Neuron (in vitro differentiated cells): Measurements from ENCODE around the gene PAK1IP1.
A peak's percentile ranks its signal among the peaks of the same experiment; 100 is the strongest.
"Not testable (repeated sequence)": the region's sequence is repeated elsewhere in the genome, so short reads cannot be mapped to it uniquely, and the experiment has no call there.

Experiments used
- H2AFZ ChIP-seq: one replicate; pipeline ENCODE4 v1.6.1; 2013; ENCODE audit warnings: low read depth, mild to moderate bottlenecking, inconsistent platforms, low read length, moderate library complexity
- H3K27me3 ChIP-seq: one replicate; pipeline ENCODE4 v1.6.1; 2013; ENCODE audit warnings: low read length; ENCODE audit not compliant: insufficient read depth
- H3K36me3 ChIP-seq: one replicate; pipeline ENCODE4 v1.6.1; 2013; ENCODE audit warnings: low read length; ENCODE audit not compliant: insufficient read depth
- H3K4me1 ChIP-seq: one replicate; pipeline ENCODE4 v1.6.1; 2013; ENCODE audit warnings: low read length; ENCODE audit not compliant: insufficient read depth
- H3K4me3 ChIP-seq: 2 replicates; pipeline ENCODE4 v1.5.1; 2013; ENCODE audit warnings: mild to moderate bottlenecking, low read length, moderate library complexity
- H3K9me3 ChIP-seq: one replicate; pipeline ENCODE4 v1.6.1; 2013; ENCODE audit warnings: low read length

The PAK1IP1 gene

DNA sequence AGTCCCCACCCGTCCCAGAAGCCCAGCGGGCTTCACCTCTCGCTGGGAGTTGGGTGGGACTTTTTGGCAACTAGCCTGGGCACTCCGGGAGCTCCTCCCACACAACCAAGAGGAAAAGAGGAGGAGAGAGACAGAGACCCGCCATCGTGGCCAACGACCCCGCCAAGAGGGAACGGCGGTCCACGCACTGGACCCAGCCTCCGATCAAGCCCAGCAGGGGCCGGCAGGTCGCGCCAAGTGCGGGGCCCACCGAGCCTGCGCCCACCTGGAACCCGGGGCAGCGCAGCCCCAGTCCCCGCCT, 25.1 kb downstream of the PAK1IP1 start:
- H3K36me3 ChIP-seq: peaks cover 4% of the 10 kb centered on the region
- peaks cover 7% of the 10 kb centered on the region for H3K9me3 ChIP-seq
- no peaks in the 10 kb centered on the region for H3K27me3 ChIP-seq
- no peak overlapping the region for H2AFZ ChIP-seq
- peaks cover 18% of the 10 kb centered on the region for H3K4me1 ChIP-seq
- no peak overlapping the region for H3K4me3 ChIP-seq

DNA sequence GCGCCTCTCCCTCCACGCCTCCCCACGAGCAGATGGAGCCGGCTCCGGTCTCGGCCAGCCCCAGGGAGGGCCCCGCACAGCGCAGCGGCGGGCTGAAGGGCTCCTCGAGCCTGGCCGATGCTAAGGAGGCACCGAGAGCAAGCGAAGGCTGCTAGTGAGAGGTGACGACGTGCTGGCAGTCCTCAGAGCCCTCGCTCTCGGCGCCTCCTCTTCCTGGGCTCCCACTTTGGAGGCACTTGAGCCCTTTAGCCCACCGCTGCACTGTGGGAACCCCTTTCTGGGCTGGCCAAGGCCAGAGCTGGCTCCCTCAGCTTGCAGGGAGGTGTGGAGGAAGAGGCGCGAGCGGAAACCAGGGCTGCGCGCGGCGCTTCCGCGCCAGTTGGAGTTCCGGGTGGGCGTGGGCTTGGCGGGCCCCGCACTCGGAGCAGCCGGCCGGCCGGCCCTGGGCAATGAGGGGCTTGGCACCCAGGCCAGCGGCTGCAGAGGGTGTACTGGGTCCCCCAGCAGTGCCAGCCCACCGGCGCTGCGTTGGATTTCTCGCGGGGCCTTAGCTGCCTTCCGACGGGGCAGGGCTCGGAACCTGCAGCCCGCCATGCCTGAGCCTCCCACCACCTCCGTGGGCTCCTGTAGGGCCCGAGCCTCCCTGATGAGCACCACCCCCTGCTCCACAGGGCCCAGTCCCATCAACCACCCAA, 25.6 kb downstream of the PAK1IP1 start:
- Histone ChIP-seq H3K27me3 (no peaks in the 10 kb centered on the region), H3K36me3 (peaks cover 9% of the 10 kb centered on the region), H3K4me1 (peaks cover 18% of the 10 kb centered on the region), H3K9me3 (peaks cover 7% of the 10 kb centered on the region), H3K4me3 (no peak overlapping the region), H2AFZ (no peak overlapping the region)

DNA sequence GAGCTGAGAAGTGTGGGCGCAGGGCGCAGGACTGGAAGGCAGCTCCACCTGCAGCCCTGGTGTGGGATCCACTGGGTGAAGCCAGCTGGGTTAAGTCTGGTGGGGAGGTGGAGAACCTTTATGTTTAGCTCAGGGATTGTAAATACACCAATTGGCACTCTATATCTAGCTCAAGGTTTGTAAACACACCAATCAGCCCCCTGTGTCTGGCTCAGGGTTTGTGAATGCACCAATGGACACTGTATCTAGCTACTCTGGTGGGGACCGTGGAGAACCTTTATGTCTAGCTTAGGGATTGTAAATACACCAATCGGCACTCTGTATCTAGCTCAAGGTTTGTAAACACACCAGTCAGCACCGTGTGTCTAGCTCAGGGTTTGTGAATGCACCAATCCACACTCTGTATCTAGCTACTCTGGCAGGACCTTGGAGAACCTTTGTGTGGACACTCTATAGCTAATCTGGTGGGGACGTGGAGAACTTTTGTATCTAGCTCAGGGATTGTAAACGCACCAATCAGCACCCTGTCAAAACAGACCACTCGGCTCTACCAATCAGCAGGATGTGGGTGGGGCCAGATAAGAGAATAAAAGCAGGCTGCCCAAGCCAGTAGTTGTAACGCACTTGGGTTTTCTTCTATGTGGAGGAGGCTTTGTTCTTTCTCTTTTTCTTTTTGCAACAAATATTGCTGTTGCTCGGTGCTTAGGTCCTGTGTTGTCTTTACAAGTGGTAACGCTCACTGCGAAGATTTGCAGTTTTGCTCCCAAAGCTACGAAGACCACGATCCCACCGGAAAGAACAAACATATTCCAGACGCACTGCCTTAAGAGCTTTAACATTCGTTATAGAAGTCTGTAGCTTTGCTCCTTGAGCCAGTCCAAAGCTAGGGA, 26.4 kb downstream of the PAK1IP1 start:
- H3K4me1 ChIP-seq: peaks cover 18% of the 10 kb centered on the region
- H3K4me3 ChIP-seq, H3K9me3 ChIP-seq, H2AFZ ChIP-seq, H3K27me3 ChIP-seq: not testable (repeated sequence)
- peaks cover 17% of the 10 kb centered on the region for H3K36me3 ChIP-seq

DNA sequence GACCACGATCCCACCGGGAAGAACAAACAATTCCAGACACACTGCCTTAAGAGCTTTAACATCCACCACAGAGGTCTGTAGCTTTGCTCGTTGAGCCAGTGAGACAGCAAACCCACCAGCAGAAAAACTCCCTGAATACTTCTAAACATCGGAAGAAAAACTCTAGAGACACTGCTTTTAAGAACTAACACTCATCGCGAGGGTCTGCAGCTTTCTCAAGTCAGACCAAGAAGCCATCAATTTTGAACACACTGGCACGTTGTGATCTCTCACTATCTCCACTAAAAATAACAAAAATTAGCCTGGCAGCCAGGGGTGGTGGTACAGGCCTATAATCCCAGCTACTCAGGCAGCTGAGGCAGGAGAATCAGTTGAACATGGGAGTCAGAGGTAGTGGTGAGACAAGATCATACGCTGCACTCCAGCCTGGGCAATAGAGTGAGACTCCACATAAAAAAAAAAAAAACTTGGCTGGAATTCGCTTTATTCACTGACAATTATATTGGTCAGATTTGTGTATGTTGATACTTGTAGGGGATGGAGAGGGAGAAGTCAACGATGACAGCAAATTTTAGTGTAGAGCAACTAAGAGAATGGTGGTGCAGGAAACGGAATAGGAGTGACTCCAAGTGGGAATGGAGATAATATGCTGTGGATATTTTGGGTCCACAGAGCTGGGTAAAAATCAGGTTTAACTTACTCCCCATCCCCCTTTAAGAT, 27.2 kb downstream of the PAK1IP1 start:
- H3K4me3 ChIP-seq: peak overlapping the region; percentile 92
- peaks cover 18% of the 10 kb centered on the region for H3K4me1 ChIP-seq
- H2AFZ ChIP-seq: peak overlapping the region; percentile 43
- H3K27me3 ChIP-seq: no peaks in the 10 kb centered on the region
- peaks cover 20% of the 10 kb centered on the region for H3K36me3 ChIP-seq
- peaks cover 7% of the 10 kb centered on the region for H3K9me3 ChIP-seq

DNA sequence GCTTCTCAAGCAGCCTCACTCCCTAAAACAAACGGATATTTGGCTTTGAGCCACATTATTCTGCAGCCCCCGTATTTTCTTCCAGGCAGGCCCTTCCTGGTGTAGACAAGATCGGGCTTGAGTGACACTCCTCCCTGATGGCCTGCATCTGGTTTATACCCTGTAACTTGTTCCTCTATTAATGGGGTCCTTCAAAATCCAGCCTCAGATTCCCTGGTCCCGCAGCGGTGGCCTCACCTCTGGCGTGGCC, 27.7 kb downstream of the PAK1IP1 start:
- no peaks in the 10 kb centered on the region for H3K27me3 ChIP-seq
- peak overlapping the region; percentile 92 for H3K4me3 ChIP-seq
- peaks cover 20% of the 10 kb centered on the region for H3K36me3 ChIP-seq
- H2AFZ ChIP-seq: peak overlapping the region; percentile 43
- H3K9me3 ChIP-seq: peaks cover 7% of the 10 kb centered on the region
- H3K4me1 ChIP-seq: peaks cover 18% of the 10 kb centered on the region

DNA sequence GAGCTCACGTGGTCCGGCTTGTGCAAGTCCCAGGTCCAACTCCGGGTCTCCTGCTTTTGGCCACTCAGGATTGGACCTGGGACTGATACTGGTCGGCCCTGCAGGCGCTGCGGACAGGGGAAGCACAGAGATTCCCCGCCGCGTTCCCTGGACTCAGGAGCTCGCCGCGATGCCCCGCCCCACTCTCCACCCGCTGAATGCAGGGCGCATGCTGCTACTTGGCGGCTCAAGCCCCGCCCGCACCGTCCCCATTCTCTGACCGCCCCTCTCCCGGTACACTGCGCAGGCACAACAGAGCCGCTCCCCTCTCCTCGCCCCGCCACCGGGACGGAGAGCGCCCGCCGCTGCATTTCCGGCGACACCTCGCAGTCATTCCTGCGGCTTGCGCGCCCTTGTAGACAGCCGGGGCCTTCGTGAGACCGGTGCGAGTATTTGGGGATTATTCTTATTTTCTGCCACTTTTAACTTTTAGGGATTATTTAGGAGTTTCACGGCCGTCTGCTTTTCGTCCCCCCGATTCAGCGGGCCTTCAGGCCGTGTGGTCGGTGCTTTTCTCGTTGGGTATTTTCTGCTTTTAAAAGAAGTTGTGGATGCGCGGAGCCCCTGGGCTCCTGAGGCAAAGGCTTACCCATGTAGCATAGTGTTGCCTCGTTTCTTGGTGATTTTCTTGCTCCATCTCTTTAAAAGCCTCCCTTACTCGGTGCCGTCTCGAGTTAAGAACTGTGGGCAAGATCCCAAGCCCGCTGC, 28.2 kb downstream of the PAK1IP1 start, which contains the start of gene TMEM14C:
Gene TMEM14C (plus strand): TSS at position 251 of the 747 bp plus-strand sequence. CDS start 1,544 bp downstream, outside the sequence.
- Histone ChIP-seq H3K36me3 (peaks cover 24% of the 10 kb centered on the region), H3K4me1 (peaks cover 18% of the 10 kb centered on the region), H3K27me3 (no peaks in the 10 kb centered on the region), H3K4me3 (peak within 1 kb of the TSS; percentile 92), H3K9me3 (peaks cover 5% of the 10 kb centered on the region), H2AFZ (peak within 1 kb of the TSS; percentile 68)

DNA sequence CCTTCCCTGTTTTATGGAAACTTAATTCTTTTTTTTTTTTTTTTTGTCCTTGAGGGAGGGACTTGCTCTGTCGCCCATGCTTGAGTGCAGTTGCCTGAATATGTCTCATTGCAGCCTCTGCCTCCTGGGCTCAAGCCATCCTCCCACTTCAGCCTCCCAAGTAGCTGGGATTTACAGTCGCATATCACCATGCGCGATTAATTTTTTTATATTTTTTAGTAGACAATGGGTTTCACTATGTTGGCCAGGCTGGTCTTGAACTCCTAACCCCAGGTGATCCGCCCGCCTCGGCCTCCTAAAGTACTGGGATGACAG, 28.8 kb downstream of the PAK1IP1 start:
- Histone ChIP-seq H3K4me3 (peak overlapping the region; percentile 92), H3K9me3 (peaks cover under 1% of the 10 kb centered on the region), H3K36me3 (peaks cover 29% of the 10 kb centered on the region), H3K27me3 (no peaks in the 10 kb centered on the region), H3K4me1 (peaks cover 18% of the 10 kb centered on the region), H2AFZ (peak overlapping the region; percentile 68)

DNA sequence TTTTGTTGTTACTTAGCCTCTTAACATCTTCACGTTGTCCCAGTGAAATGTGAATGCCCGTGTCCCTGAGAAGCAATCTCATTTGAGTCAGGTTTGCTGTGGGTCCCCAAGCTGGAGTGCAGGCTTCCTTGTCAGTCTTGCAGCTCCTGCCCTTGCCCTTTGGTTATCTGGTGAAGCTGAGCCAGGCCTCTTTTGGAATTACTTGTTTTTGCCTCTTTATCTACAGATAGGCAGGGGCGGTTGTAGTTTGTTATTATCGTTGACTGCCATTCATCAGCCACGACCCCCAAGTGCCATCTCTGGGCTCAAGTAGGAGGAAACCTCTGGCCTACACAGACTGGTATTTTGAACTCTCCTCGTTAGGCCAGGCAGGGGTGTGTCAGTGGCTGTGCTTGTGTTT, 30.3 kb downstream of the PAK1IP1 start:
- Histone ChIP-seq H3K27me3 (no peaks in the 10 kb centered on the region), H3K4me1 (peaks cover 18% of the 10 kb centered on the region), H3K9me3 (no peaks in the 10 kb centered on the region), H3K4me3 (no peak overlapping the region), H3K36me3 (peaks cover 40% of the 10 kb centered on the region), H2AFZ (no peak overlapping the region)

DNA sequence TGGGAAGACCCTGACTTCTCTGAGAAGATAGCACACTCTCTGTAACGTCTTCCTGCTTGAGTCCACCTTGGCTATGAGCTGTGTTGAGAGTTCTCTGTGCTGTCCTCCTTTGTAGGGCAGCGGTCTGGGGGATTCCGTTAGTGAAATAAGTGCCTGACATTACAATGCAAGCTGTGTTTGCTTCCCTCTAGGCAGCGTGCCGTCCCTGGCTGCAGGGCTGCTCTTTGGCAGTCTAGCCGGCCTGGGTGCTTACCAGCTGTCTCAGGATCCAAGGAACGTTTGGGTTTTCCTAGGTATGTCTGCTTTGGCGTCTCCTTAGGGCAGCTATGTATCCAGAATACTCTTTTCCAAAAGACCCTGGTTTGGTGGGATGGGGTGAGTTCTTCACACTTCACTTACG, 30.9 kb downstream of the PAK1IP1 start:
- Histone ChIP-seq H3K9me3 (no peaks in the 10 kb centered on the region), H3K36me3 (peaks cover 47% of the 10 kb centered on the region), H3K27me3 (no peaks in the 10 kb centered on the region), H3K4me3 (no peak overlapping the region), H3K4me1 (peaks cover 18% of the 10 kb centered on the region), H2AFZ (no peak overlapping the region)

DNA sequence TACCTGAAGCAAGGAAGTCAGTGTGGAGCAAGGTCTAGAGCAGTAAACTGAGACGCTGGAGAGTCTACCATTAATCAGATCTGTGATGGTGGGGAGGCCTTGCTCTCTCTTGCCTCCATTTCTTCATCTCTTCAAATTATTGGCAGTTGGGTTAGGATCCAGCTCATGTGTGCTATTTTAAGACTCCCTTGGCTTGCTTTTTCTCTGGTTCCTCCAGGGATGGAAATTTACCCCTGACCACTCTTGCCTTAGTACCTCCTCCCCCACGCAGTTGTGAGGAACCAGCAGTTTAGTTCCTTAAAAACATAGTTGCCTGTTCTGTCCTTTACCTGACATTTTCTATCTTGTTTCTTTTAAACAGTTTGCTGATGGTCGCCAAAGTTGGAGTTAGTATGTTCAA, 35.5 kb downstream of the PAK1IP1 start:
- no peak overlapping the region for H2AFZ ChIP-seq
- H3K4me1 ChIP-seq: no peaks in the 10 kb centered on the region
- no peak overlapping the region for H3K4me3 ChIP-seq
- H3K36me3 ChIP-seq: peaks cover 53% of the 10 kb centered on the region
- H3K9me3 ChIP-seq: no peaks in the 10 kb centered on the region
- no peaks in the 10 kb centered on the region for H3K27me3 ChIP-seq

DNA sequence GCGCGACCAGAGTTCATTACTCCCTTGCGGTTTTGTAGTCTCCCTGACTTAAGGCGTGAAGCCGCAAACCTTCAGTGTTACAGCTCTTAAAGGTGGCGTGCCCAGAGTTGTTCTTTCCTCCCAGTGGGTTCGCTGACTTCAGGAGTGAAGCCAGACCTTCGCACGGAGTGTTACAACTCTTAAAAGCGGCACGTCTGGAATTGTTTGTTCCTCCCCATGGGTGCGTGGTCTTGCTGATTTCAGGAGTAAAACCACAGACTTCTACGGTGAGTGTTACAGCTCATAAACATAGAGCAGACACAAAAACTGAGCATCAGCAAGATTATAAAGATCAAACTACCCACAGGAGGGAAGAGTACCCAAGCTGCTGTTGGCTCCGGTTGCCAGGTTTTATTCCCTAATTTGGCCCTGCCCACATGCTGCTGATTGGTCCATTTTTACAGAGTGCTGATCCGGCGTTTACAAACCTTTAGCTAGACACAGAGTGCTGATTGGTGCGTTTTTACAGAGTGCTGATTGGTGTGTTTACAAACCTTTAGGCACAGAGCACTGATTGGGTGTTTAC, 38.5 kb downstream of the PAK1IP1 start:
- Histone ChIP-seq H3K36me3 (peaks cover 34% of the 10 kb centered on the region), H2AFZ (no peak overlapping the region), H3K27me3 (no peaks in the 10 kb centered on the region), H3K4me3 (no peak overlapping the region), H3K4me1 (no peaks in the 10 kb centered on the region), H3K9me3 (no peaks in the 10 kb centered on the region)

DNA sequence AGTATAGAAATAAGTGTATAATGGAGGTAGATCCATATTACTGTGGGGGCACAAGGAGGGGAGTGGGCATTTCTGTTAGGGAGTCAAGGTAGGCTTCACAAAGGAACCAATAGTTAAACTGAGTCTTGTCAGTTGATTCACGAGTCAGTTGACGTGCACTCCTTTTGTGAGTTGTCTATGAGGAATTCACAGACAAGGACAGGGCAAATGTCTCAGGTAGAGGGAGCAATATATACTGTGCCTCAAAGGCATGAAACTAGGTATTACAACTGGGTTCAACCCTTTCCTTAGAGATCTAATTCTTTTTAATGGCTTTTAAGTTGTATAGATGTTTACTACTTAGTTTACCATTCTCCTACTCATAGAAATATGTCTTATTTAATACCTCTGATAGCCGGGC, 39.1 kb downstream of the PAK1IP1 start:
- Histone ChIP-seq H3K4me3 (no peak overlapping the region), H3K9me3 (no peaks in the 10 kb centered on the region), H3K27me3 (no peaks in the 10 kb centered on the region), H2AFZ (no peak overlapping the region), H3K36me3 (peaks cover 27% of the 10 kb centered on the region), H3K4me1 (no peaks in the 10 kb centered on the region)
